Sigmoid colon (tissue), 3 donors: ENCODE data around the gene MAD1L1.

ENCODE experiments used
- POLR2A ChIP-seq, 2 donors: fragments of 450-650 bp; IDR thresholded peaks; one replicate each; pipeline ENCODE4 v1.6.1; 2016; ENCODE audit warnings: antibody characterized with exemption in 2 of 2, mild to moderate bottlenecking in 2 of 2, moderate library complexity in 2 of 2
- TF ChIP-seq, protein P1 (sequence below), 4 experiments: fragments of 450-650 bp in 3 of 4; fragments of 200-600 bp in 1 of 4; IDR thresholded peaks; one replicate each; pipeline ENCODE4 v1.5.1; 2016 to 2019; ENCODE audit warnings: antibody characterized with exemption in 4 of 4, mild to moderate bottlenecking in 3 of 4, moderate library complexity in 2 of 4

DNA sequence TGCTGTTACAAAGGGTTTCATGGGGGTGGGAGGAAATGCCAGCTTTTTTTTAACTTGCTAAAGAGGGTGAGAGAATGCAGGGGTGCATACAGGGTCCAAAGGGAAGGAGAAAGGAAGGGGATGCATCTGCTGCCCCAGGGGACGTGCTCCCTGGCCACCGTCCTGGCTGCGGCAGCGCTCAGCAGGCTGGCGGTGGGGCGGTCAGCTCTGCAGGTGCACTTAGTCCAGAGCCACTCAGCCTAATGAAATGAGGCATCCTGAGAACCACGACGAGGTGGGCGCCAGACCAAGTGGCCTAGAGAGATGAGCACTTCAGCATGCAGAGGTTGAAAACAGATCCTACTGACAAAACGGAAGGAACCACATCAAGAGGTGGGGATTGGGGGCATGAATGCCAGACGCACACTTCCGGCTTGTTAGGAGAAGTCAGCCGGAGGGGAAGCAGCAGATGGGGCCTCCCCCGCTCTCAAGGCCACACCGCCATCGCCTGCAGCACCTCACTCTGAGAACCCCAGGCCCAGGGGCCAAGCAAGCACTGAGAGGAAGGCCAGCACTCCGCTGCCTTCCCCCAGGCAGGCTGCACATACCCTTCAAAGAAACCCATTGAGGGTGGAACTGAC, 94.5 kb downstream of the MAD1L1 start:
- TF ChIP-seq, protein P1, sequence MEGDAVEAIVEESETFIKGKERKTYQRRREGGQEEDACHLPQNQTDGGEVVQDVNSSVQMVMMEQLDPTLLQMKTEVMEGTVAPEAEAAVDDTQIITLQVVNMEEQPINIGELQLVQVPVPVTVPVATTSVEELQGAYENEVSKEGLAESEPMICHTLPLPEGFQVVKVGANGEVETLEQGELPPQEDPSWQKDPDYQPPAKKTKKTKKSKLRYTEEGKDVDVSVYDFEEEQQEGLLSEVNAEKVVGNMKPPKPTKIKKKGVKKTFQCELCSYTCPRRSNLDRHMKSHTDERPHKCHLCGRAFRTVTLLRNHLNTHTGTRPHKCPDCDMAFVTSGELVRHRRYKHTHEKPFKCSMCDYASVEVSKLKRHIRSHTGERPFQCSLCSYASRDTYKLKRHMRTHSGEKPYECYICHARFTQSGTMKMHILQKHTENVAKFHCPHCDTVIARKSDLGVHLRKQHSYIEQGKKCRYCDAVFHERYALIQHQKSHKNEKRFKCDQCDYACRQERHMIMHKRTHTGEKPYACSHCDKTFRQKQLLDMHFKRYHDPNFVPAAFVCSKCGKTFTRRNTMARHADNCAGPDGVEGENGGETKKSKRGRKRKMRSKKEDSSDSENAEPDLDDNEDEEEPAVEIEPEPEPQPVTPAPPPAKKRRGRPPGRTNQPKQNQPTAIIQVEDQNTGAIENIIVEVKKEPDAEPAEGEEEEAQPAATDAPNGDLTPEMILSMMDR (IDR thresholded peaks at IDR 0.05): no peak
- TF ChIP-seq POLR2A (IDR thresholded peaks at IDR 0.05): no peak
